Stomach (tissue), 4 donors: ENCODE data around the gene TANC1.
"Not testable (repeated sequence)": the region's sequence is repeated elsewhere in the genome, so short reads cannot be mapped to it uniquely, and the experiment has no call there.

ENCODE experiments used
- CTCF ChIP-seq, 7 experiments: fragments of 450-650 bp in 4 of 7; fragments of 200-600 bp in 3 of 7; sonication (generic) in 3 of 7; IDR thresholded peaks; one replicate each; pipeline ENCODE4 v1.5.1; 2016 to 2019; ENCODE audit warnings: antibody characterized with exemption in 7 of 7, control low read depth in 2 of 7, mild to moderate bottlenecking in 1 of 7
- EP300 ChIP-seq: sonication (generic); formaldehyde crosslinking; IDR thresholded peaks from one replicate; pipeline ENCODE4 v1.6.1; 2017; ENCODE audit warnings: antibody characterized with exemption
- POLR2A ChIP-seq, 4 donors: fragments of 450-650 bp; IDR thresholded peaks; one replicate each; pipeline ENCODE4 v1.6.1; 2016; ENCODE audit warnings: antibody characterized with exemption in 4 of 4, control low read depth in 2 of 4, mild to moderate bottlenecking in 1 of 4, moderate library complexity in 1 of 4

GRCh38 chr2:159036461-159036860 lies 68.0 kb downstream of the TANC1 start:
- not testable (repeated sequence) for TF ChIP-seq CTCF (IDR thresholded peaks at IDR 0.05); POLR2A (IDR thresholded peaks at IDR 0.05); EP300
